Panc1 (cell line): ENCODE data around the gene NOXO1.

Source experiments
- CTCF ChIP-seq: fragments of 450-650 bp; IDR thresholded peaks from 2 replicates; pipeline ENCODE4 v1.5.1; 2017; ENCODE audit warnings: mild to moderate bottlenecking
- POLR2AphosphoS5 ChIP-seq: IDR thresholded peaks from 2 replicates; pipeline ENCODE4 v1.6.1; 2012; ENCODE audit warnings: mild to moderate bottlenecking, low read depth, low read length, moderate library complexity
- REST ChIP-seq, 2 experiments: IDR thresholded peaks; 2 replicates each; pipeline ENCODE4 v1.6.1; 2011 to 2012; ENCODE audit warnings: low read depth in 2 of 2, control low read depth in 1 of 2, low read length in 1 of 2, mild to moderate bottlenecking in 1 of 2, moderate library complexity in 1 of 2; ENCODE audit not compliant: insufficient read depth in 1 of 2
- TCF7L2 ChIP-seq: IDR thresholded peaks from 2 replicates; pipeline ENCODE4 v1.6.1; 2011; ENCODE audit warnings: mild to moderate bottlenecking, low read depth, low read length, inconsistent platforms

- no peak for TF ChIP-seq CTCF
- TF ChIP-seq POLR2AphosphoS5: no peak
- no peak for TF ChIP-seq REST (IDR thresholded peaks at IDR 0.05; ENCODE audit: insufficient read depth in 1 of 2, low read depth in 2 of 2, low read length in 1 of 2)
- no peak for TF ChIP-seq TCF7L2
Measured at GRCh38 chr16:1991588-1991947, 10.3 kb upstream of the NOXO1 start.
